ENCODE results near the gene CCDC167.

DNA sequence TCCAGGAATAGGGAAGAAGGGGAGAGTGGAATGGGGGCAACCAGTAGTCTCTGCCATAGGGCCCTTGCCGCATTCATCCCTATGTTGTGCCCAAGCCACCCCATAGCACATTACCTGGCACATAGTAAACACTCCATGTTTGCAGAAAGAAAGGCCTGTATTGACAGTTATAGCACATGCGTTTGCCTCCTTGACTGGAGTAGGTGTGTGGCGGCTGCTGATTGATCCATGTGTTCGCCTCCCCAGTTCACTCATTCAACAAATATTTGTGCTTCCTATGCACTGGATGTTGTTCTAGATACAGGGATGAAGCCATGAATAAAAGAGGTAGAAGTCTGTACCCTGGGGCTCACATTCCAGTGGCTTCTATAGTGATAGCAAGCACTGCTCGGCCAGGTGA is 19.8 kb upstream of the CCDC167 start:
- TF ChIP-seq, protein P1, sequence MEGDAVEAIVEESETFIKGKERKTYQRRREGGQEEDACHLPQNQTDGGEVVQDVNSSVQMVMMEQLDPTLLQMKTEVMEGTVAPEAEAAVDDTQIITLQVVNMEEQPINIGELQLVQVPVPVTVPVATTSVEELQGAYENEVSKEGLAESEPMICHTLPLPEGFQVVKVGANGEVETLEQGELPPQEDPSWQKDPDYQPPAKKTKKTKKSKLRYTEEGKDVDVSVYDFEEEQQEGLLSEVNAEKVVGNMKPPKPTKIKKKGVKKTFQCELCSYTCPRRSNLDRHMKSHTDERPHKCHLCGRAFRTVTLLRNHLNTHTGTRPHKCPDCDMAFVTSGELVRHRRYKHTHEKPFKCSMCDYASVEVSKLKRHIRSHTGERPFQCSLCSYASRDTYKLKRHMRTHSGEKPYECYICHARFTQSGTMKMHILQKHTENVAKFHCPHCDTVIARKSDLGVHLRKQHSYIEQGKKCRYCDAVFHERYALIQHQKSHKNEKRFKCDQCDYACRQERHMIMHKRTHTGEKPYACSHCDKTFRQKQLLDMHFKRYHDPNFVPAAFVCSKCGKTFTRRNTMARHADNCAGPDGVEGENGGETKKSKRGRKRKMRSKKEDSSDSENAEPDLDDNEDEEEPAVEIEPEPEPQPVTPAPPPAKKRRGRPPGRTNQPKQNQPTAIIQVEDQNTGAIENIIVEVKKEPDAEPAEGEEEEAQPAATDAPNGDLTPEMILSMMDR (IDR thresholded peaks at IDR 0.05), result no peak
- TF ChIP-seq POLR2A (IDR thresholded peaks at IDR 0.05), result no peak
